Type B pancreatic cell (in vitro differentiated cells): ENCODE results near the gene CYB5RL. TPM values are rescaled to one million over a fixed set of nuclear protein-coding genes. Genes with fewer than 3 reads are reported as not detected.

Source experiments
- DNase-seq: peaks from one replicate; pipeline ENCODE4 v3.0.0; 2021; ENCODE audit warnings: mixed read lengths; ENCODE audit not compliant: unreplicated experiment; ENCODE audit errors: extremely low spot score
- H3K27ac Mint-ChIP-seq: 2 replicates; pipeline ENCODE4 v1.8.0; 2021; ENCODE audit warnings: mild to moderate bottlenecking, mixed read lengths
- H3K27me3 Mint-ChIP-seq: 2 replicates; pipeline ENCODE4 v1.8.0; 2021; ENCODE audit warnings: mixed read lengths
- H3K36me3 Mint-ChIP-seq: 2 replicates; pipeline ENCODE4 v1.8.0; 2021; ENCODE audit warnings: mixed read lengths
- H3K4me1 Mint-ChIP-seq: one replicate; pipeline ENCODE4 v1.8.0; 2021; ENCODE audit warnings: mixed read lengths; ENCODE audit not compliant: unreplicated experiment
- H3K4me3 Mint-ChIP-seq: 2 replicates; pipeline ENCODE4 v1.8.0; 2021; ENCODE audit warnings: mild to moderate bottlenecking, mixed read lengths
- H3K9me3 Mint-ChIP-seq: 2 replicates; pipeline ENCODE4 v1.8.0; 2021; ENCODE audit warnings: mixed read lengths
- total RNA-seq: library from RNA; stranded (reverse); gene quantifications from 2 replicates; pipeline ENCODE4 v1.2.1, GENCODE V29; 2021; ENCODE audit warnings: low replicate concordance
- TF ChIP-seq, protein P1 (sequence below): fragments of 200-600 bp; sonication (generic); conservative IDR thresholded peaks from 2 replicates; pipeline ENCODE4 v1.5.0; 2021; ENCODE audit warnings: antibody characterized with exemption, mild to moderate bottlenecking

CYB5RL gene
- total RNA-seq, 1 donor from 2014 or later, result 10.9 TPM

DNA sequence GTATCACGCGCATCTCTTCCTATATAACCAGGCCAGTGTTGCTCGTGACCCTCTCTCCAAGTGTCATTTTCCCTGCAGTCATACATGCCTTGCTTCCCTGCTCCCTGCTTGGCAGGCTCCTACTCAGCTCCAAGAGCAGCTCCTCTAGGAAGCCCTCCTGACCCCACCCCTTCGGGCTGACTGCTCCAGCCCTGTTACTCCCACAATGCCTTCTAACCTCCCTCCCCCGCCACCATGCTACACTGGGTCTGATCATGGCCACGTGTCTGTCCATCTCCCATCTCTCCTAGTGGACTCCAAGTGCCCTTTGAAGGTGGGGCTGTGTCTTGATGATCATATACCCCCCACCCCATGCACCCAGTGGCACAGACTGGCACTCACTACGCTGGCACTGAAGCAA, 44.8 kb upstream of the CYB5RL start:
- TF ChIP-seq, protein P1, sequence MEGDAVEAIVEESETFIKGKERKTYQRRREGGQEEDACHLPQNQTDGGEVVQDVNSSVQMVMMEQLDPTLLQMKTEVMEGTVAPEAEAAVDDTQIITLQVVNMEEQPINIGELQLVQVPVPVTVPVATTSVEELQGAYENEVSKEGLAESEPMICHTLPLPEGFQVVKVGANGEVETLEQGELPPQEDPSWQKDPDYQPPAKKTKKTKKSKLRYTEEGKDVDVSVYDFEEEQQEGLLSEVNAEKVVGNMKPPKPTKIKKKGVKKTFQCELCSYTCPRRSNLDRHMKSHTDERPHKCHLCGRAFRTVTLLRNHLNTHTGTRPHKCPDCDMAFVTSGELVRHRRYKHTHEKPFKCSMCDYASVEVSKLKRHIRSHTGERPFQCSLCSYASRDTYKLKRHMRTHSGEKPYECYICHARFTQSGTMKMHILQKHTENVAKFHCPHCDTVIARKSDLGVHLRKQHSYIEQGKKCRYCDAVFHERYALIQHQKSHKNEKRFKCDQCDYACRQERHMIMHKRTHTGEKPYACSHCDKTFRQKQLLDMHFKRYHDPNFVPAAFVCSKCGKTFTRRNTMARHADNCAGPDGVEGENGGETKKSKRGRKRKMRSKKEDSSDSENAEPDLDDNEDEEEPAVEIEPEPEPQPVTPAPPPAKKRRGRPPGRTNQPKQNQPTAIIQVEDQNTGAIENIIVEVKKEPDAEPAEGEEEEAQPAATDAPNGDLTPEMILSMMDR, result no peak

DNA sequence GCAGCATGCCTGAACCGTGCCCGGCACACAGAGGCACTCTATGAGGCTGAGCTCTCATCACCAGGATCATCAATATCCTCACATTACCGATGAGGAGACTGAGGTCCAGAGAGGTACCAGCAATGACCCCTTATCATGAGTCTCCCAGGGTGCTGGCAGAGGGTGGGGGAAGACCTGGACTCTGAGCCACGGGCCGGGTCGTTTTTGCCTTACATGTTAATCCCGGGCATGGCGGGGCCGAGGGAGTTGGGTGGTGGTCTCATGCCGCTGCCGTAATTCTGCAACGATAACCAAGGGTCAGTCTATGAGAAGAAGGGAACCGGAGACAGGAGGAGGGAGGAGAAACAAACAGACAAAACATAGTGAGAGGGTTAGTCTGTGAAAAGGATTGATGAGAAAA, 43.2 kb upstream of the CYB5RL start:
- H3K27me3 Mint-ChIP-seq, result no peaks in the 10 kb centered on the region
- H3K27ac Mint-ChIP-seq, result no peak overlapping the region
- no peak overlapping the region for H3K4me3 Mint-ChIP-seq
- no peak for DNase-seq
- no peaks in the 10 kb centered on the region for H3K9me3 Mint-ChIP-seq
- H3K4me1 Mint-ChIP-seq, result no peaks in the 10 kb centered on the region
- TF ChIP-seq, protein P1, result no peak
- peaks cover 11% of the 10 kb centered on the region for H3K36me3 Mint-ChIP-seq

More for the DNA sequence above, 44.8 kb upstream of the CYB5RL start:
- Mint-ChIP-seq H3K27me3 (no peaks in the 10 kb centered on the region), H3K4me3 (no peak overlapping the region), H3K27ac (peak overlapping the region; percentile 34), H3K4me1 (no peaks in the 10 kb centered on the region), H3K36me3 (peaks cover 11% of the 10 kb centered on the region), H3K9me3 (no peaks in the 10 kb centered on the region)
- DNase-seq, result no peak

DNA sequence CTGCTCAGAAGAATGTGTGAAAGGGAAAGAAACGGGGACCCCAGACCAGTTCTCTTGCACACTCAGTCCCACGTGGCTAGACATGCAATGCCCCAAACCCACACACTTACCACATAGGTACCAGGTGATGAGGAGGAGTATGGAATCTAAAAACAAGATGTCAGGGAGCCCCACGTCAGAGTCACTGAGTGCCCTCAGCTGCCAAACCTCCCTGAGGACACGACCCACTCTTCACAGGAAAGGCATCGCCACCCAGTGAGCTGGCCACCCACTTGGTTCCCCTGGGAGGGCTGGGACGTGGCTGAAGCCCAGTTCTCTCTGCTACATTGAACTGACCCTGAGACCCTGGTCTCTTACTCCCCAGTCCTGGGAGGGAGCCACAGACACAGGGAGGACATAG, 41.5 kb upstream of the CYB5RL start:
- H3K27ac Mint-ChIP-seq, result no peak overlapping the region
- no peaks in the 10 kb centered on the region for H3K27me3 Mint-ChIP-seq

DNA sequence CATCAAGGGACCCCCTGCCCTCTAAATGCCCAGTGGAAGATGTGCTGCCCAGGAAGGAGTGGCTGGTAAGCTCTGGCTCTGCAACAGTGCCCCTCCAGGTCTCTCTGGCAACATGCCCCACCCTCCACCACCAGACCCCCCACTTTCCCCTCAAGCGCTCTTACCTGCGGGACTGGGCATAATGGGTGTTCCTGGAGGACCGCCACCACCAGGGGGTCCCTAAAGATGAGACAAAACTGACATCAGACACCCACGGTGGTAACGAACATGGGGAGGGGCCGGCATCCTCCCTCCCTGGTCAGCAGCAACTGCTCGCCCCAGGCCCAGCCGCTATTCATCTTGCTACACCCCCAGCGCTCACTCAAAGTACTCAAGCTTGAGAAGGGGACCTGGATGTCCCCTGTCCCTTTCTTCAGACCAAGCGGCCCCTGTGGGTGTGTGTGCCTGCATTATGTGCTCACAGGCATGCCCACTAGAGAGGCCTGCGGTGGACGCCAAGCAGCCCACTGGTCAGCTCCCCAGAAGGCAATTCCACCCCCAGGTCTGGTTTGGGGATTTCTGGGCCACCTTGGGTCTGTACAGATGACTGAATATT, 41.0 kb upstream of the CYB5RL start:
- peaks cover 23% of the 10 kb centered on the region for H3K36me3 Mint-ChIP-seq
- no peaks in the 10 kb centered on the region for H3K9me3 Mint-ChIP-seq
- H3K4me1 Mint-ChIP-seq, result no peaks in the 10 kb centered on the region
- DNase-seq, result no peak
- TF ChIP-seq, protein P1, result no peak
- no peak overlapping the region for H3K4me3 Mint-ChIP-seq
- H3K27me3 Mint-ChIP-seq, result no peaks in the 10 kb centered on the region
- H3K27ac Mint-ChIP-seq, result no peak overlapping the region

More for the DNA sequence above, 41.5 kb upstream of the CYB5RL start:
- Mint-ChIP-seq H3K9me3 (no peaks in the 10 kb centered on the region), H3K36me3 (peaks cover 22% of the 10 kb centered on the region), H3K4me1 (no peaks in the 10 kb centered on the region), H3K4me3 (no peak overlapping the region)
- TF ChIP-seq, protein P1, result no peak
- DNase-seq, result no peak

DNA sequence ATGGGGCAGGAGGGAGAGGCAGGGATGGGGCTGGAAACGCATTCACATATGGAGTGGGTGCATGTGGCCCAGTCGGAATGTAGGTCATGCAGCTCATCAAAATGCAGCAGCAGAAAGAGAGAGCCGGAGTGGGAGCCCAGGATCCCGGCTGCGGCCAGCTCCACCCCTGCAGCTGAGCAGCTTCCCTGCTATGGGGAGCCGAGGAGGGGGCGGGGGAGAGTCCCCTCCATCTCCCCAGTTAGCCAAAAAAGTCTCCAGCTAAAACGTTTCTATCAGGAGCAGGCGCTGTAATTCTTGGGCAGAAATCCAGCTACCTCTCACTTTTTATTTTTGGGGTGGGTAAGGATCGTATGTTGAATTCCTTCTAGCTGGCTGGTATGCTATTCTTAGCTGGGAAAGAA, 39.8 kb upstream of the CYB5RL start:
- no peaks in the 10 kb centered on the region for H3K9me3 Mint-ChIP-seq
- peaks cover 23% of the 10 kb centered on the region for H3K36me3 Mint-ChIP-seq
- TF ChIP-seq, protein P1, result no peak
- H3K4me3 Mint-ChIP-seq, result no peak overlapping the region
- no peak for DNase-seq
- no peaks in the 10 kb centered on the region for H3K27me3 Mint-ChIP-seq
- H3K27ac Mint-ChIP-seq, result no peak overlapping the region
- no peaks in the 10 kb centered on the region for H3K4me1 Mint-ChIP-seq

DNA sequence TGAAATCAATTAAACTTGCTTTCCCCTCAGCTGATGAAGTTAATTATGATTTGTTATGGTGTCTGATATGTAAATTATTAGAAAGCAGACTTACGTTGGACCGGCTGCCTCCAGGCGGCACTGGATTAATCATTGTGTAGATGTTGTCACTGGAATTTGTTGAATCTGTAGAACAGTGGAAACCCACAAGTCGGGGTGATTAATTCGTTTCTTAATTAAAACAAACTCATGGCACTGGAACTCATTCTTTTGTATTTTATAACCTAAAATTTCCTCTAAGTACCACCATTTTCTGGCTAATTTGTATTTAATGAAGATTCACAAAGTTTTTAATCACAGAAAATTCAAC, 39.2 kb upstream of the CYB5RL start:
- no peaks in the 10 kb centered on the region for H3K27me3 Mint-ChIP-seq
- no peak for DNase-seq
- TF ChIP-seq, protein P1, result no peak
- no peak overlapping the region for H3K4me3 Mint-ChIP-seq
- no peak overlapping the region for H3K27ac Mint-ChIP-seq
- H3K36me3 Mint-ChIP-seq, result peaks cover 25% of the 10 kb centered on the region
- H3K4me1 Mint-ChIP-seq, result no peaks in the 10 kb centered on the region
- no peaks in the 10 kb centered on the region for H3K9me3 Mint-ChIP-seq
